Inferior parietal cortex (tissue), 1 donor: Measurements from ENCODE around the gene FAAP20.
A peak's percentile ranks its signal among the peaks of the same experiment; 100 is the strongest.

Experiments
- DNase-seq: peaks from one replicate; pipeline ENCODE4 v3.0.0-alpha.2; 2016; ENCODE audit errors: extremely low spot score

Gene FAAP20

DNA sequence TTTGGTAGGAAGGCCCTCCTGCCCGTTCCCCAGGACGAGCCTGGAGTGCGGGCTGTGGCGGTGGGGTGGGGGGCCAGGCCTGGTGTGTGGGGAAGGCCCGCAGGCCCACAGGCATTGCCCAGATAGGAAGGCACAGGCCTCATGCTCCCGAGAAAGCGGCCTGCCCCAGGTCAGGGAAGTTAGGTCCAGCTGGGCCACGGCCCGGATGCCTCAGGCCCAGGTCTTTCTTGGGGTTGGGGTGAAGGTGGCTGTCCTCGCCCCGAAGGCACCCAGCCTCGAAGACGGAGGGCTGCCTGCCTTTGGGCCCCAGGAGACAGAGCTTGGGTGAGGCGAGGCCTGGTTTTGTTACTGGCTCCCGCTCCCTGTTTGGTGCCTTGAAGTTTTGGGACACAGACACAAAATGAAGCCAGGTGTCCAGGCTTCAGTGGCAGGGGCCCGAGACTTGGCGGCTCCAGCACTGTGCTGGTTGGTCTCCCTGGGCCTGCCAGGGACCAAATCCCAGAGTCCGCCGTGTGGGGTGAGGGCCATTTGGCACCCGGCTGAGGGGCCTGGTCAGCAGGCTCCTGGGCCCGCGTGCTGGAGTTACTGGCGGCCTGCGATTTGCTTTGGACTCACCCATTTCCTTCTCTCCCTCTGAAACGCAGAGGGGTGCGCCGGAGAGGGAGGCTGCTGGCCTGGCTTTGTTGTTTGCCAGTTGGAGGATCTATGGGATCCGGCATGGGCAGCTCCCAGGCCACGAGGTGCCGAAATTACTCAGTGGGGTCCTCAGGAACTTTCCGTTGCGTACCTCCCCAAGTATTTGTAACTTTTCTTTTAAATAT lies 35.5 kb upstream of the FAAP20 start:
- DNase-seq = no peak

- peak; percentile 70 for DNase-seq
These were observed 34.7 kb upstream of the FAAP20 start for GRCh38 chr1:2229037-2229864.

DNA sequence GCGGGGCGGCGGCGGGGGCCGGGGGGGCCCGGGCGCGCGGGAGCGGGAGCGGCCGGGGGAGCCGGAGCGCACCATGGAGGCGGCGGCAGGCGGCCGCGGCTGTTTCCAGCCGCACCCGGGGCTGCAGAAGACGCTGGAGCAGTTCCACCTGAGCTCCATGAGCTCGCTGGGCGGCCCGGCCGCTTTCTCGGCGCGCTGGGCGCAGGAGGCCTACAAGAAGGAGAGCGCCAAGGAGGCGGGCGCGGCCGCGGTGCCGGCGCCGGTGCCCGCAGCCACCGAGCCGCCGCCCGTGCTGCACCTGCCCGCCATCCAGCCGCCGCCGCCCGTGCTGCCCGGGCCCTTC lies 34.1 kb upstream of the FAAP20 start:
- DNase-seq = no peak

DNA sequence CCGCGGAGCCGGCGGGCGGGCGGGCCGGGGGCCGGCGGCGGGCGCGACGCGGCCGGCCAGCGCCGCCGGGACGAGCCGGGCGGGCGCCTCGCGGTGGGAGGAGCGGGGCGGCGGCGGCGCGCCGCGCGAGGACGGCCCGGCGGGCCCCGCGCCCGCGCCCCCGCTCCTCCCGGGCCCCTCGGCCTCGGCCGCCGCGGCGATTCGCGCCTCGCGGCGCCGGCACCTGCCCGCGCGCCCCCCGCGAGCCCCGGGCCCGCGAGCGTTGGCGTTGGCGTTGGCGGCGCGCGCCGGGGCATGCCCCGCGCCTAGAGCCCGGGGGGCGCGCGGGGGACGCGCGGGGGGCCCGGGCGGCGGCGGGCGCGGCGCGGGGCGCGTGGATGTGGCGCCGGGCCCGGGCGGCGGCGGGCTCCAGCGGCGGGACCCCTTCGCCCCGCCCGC lies 33.6 kb upstream of the FAAP20 start, which contains the start of gene SKI:
TSS of gene SKI (plus strand) at position 163 of the 438 bp plus-strand sequence. CDS start 448 bp downstream, outside the sequence.
- no peak for DNase-seq

DNA sequence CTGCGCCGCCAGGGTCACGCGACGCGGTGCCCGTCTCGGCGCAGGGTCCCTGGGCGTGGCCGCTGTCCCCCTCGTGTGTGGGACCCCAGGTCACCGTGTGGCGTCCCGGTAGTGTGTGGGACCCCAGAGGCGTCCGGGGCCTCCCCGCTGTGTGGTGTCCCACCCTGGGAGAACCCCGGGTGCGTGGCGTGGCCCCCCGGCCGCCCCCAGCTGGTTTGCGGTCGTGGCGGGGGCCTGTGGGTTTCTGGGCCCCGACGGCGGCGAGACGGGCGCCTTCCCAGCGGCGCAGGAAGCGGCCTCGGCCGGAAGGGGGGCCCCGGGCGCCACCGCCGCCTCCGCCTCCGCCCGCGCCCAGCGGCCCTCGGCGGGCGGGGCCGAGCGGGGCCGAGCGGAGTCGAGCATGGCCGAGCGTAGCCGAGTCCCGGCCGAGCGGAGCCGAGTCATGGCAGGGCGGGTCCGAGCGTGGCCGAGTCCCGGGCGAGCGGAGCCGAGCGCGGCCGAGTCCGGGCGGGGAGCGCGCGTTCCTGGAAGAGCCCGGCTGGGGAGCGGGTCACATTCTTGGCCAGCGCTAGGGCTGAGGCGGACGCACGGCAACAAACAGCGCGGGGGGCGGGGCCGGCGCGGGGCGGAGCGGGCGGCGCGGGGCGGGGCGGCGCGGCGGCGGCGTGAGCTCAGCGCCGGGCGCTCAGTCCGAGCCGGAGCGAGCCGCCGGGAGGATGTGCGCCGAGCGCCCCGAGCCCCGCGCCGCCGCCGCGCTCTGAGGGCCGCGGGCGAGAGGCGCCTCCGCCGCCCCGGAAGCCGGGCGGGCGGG lies 33.0 kb upstream of the FAAP20 start:
- peak; percentile 93 for DNase-seq

DNA sequence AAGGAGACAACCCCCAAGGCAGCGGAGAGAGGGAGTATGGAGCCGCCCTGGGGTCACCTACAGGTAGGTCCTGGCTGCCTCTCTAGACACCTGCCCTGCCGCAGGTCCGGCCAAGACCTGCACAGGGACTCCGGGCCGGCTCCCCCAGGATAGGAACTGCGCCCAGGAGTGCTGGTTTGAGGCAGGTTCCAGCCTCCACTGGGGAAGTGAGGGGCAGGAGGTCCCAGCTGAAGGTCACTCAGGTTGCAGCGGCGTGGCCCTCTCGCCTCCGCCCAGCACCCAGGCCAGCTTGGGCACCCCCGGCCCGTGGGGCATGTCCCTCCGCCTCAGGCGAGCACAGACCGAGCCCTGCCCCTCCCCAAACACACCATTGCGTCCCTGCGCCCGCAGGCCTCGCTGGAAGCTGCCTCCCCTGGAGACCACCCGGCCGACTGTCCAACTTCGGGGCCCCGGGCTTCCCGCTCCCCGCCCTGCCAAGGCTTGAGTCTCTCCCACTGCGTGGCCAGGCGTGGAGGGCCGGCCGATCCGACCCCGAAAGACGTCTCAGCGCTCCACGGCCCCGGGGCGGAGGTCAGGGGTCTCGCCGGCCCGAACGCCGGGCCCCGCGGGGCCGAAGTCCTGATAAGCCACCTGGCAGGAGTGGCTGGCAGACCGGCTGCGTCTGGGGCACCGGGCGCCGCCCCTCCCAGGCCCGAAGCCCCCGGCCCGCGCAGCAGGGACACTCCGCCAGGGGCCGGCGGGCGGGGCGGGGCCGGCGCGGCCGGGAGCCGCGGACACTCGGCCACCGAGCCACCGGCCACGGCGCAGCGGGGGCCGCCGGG lies 32.2 kb upstream of the FAAP20 start:
- DNase-seq = no peak

- DNase-seq = no peak
These were observed 30.3 kb upstream of the FAAP20 start for GRCh38 chr1:2224631-2225428.

DNA sequence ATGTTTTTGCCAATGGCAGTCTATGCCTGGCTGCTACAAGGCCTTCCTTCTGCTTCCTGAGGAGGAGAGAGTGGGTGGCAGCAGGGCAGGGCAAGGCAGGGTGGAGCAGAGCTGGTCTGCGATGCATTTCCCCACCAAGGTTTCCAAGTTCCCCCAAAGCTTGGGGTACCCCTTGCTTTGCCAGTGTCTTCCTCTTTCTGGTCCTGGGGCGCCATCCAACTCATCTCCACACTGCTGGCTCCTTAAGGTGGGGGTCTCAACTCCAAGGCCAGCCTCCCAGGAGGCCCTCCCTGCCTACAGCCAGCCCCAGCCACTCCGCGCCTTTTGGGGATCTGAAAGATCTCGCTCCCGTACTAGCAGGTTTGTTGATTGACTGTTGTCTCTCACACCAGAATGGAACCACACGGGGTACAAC lies 29.6 kb upstream of the FAAP20 start:
- no peak for DNase-seq

DNA sequence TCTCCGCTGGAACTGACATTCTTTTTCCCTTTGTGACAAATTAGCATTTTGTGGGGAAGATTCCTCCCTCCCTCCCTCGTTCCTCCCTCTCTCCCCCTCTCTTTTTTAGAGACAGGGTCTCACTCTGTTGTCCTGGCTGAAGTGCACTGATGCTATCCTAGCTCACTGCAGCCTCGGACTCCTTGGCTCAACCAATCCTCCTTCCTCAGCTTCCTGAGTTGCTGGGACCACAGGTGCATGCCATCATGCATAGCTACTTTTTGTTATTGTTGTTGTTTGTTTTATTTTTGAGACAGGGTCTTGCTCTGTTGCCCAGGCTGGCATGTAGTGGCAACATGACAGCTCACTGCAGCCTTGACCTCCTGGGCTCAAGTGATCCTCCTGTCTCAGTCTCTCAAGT lies 26.7 kb upstream of the FAAP20 start:
- no peak for DNase-seq

GRCh38 chr1:2216767-2217058 lies 22.1 kb upstream of the FAAP20 start:
- DNase-seq = no peak

- no peak for DNase-seq
These were observed 21.6 kb upstream of the FAAP20 start for GRCh38 chr1:2215909-2216766.

- DNase-seq = no peak
These were observed 20.8 kb upstream of the FAAP20 start for GRCh38 chr1:2215329-2215728.

GRCh38 chr1:2214541-2215241 lies 20.1 kb upstream of the FAAP20 start:
- no peak for DNase-seq

- DNase-seq = peak; percentile 70
These were observed 19.3 kb upstream of the FAAP20 start for GRCh38 chr1:2213576-2214505.

- DNase-seq = peak; percentile 81
These were observed 18.2 kb upstream of the FAAP20 start for GRCh38 chr1:2212532-2213491.

DNA sequence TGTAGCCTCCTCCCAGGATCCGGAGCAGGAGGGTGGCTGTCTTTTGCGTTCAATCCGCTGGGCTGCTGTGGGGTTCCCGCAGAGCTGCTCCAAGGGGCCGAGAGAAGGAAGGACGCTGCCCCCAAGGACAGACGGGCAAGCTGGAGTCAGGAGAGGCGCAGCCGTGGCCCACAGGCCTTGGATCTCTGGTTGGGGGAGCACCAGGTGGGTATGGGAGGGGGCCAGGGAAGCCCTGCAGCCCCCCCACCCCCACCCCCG lies 17.6 kb upstream of the FAAP20 start:
- no peak for DNase-seq

DNA sequence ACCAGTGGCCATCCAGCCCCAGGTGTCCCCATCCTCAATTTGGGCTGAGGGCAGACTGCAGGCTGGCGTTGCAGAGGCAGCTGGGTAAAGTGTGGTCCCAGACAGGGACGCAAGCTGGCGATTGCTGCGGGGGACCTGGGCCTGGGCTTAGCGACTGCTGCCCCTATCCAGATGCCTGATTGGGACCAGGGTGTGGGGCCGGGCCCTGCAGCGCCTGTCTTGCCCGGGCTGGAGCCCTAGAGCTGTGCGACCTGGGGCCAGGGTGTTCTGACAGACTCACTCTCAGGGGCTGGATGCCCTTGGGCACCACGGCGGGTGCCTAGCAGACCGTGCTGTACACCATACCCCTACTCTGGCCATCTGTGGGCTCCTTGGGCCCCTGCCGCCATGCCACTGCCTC lies 16.2 kb upstream of the FAAP20 start:
- DNase-seq = no peak
